Measurements from ENCODE around the gene RBFOX1.

- TF ChIP-seq CTCF (IDR thresholded peaks at IDR 0.05) (no peak), POLR2A (IDR thresholded peaks at IDR 0.05) (no peak)
These were observed 108.3 kb downstream of the RBFOX1 start for GRCh38 chr16:7440886-7441400.
